H1 (cell line): ENCODE results near the gene PTH1R. TPM values are rescaled to one million over a fixed set of nuclear protein-coding genes. Genes with fewer than 3 reads are reported as not detected.

Experiments used
- CTCF ChIA-PET: fragments of 300-600 bp; sonication (Branson Sonifier 250); formaldehyde crosslinking; loops from one replicate; lab custom pipeline; 2021; ENCODE audit not compliant: partially characterized antibody; lab: Charles Lee
- POLR2A ChIA-PET: fragments of 300-600 bp; sonication (Branson Sonifier 250); formaldehyde crosslinking; loops from one replicate; lab custom pipeline; 2021; ENCODE audit warnings: inconsistent platforms; ENCODE audit not compliant: partially characterized antibody; lab: Charles Lee
- DNase-seq, 2 experiments: peaks; one replicate each; pipeline versions ENCODE4 v3.0.0 to v3.0.0-alpha.2; 2010 to 2022; ENCODE audit warnings: low spot score in 2 of 2, low read depth in 1 of 2, mixed read lengths in 1 of 2
- FAIRE-seq: peaks from 2 replicates; lab custom pipeline; 2011; peaks lifted over from hg19 to GRCh38; lab: Jason Lieb, UNC
- H2AFZ ChIP-seq: 2 replicates; pipeline ENCODE4 v1.8.1; 2012; ENCODE audit warnings: low read length, inconsistent platforms
- H2AK5ac ChIP-seq: 2 replicates; pipeline ENCODE4 v1.6.1; 2013; ENCODE audit warnings: low read depth, low read length
- H2BK120ac ChIP-seq: replicated peaks from 2 replicates; pipeline ENCODE3; 2013; ENCODE audit warnings: low read depth, low read length, inconsistent platforms
- H2BK12ac ChIP-seq: 2 replicates; pipeline ENCODE4 v1.6.1; 2013; ENCODE audit warnings: low read depth, low read length
- H2BK15ac ChIP-seq: 2 replicates; pipeline ENCODE4 v1.6.1; 2013; ENCODE audit warnings: low read length
- H2BK20ac ChIP-seq: 2 replicates; pipeline ENCODE4 v1.6.1; 2013; ENCODE audit warnings: low read length
- H2BK5ac ChIP-seq: 2 replicates; pipeline ENCODE4 v1.6.1; 2013; ENCODE audit warnings: low read depth, low read length
- H3K14ac ChIP-seq: 2 replicates; pipeline ENCODE4 v1.6.1; 2013; ENCODE audit warnings: inconsistent platforms; ENCODE audit not compliant: insufficient read length
- H3K18ac ChIP-seq: 2 replicates; pipeline ENCODE4 v1.6.1; 2013; ENCODE audit warnings: low read length; ENCODE audit errors: extremely low read depth
- H3K23ac ChIP-seq: 2 replicates; pipeline ENCODE4 v1.6.1; 2013; ENCODE audit warnings: inconsistent platforms; ENCODE audit not compliant: insufficient read length
- H3K23me2 ChIP-seq: 2 replicates; pipeline ENCODE4 v1.6.1; 2013; ENCODE audit warnings: low read depth, low read length
- H3K27ac ChIP-seq: 2 replicates; pipeline ENCODE4 v1.6.1; 2011; ENCODE audit warnings: low read depth, low read length, inconsistent platforms
- H3K27me3 ChIP-seq, 4 experiments: replicated peaks in 1 of 4; 1 replicate in 1 of 4; 2 replicates in 3 of 4; pipeline versions ENCODE4 v1.6.1 to v1.8.1; 2011 to 2013; ENCODE audit warnings: low read length in 3 of 4, mild to moderate bottlenecking in 3 of 4, inconsistent platforms in 2 of 4, mixed read lengths in 2 of 4, moderate library complexity in 1 of 4; ENCODE audit not compliant: control insufficient read depth in 3 of 4, insufficient read depth in 3 of 4; ENCODE audit errors: extremely low read depth in 1 of 4
- H3K36me3 ChIP-seq, 4 experiments: 2 replicates each; pipeline versions ENCODE4 v1.6.1 to v1.8.1; 2011 to 2013; ENCODE audit warnings: mild to moderate bottlenecking in 4 of 4, low read length in 3 of 4, moderate library complexity in 2 of 4, control low read depth in 1 of 4, inconsistent platforms in 1 of 4; ENCODE audit not compliant: insufficient read depth in 4 of 4, control insufficient read depth in 2 of 4
- H3K4ac ChIP-seq: replicated peaks from 2 replicates; pipeline ENCODE3; 2013; ENCODE audit warnings: low read length, low read depth, mixed read lengths, inconsistent platforms; ENCODE audit not compliant: insufficient read length
- H3K4me1 ChIP-seq, 4 experiments: replicated peaks in 1 of 4; 1 replicate in 1 of 4; 2 replicates in 3 of 4; pipeline versions ENCODE4 v1.6.1 to v1.8.1; 2011 to 2013; ENCODE audit warnings: low read length in 3 of 4, inconsistent platforms in 2 of 4, mixed read lengths in 1 of 4; ENCODE audit not compliant: insufficient read depth in 4 of 4, control insufficient read depth in 3 of 4
- H3K4me2 ChIP-seq, 2 experiments: 2 replicates each; pipeline versions ENCODE4 v1.6.1 to v1.8.1; 2011 to 2013; ENCODE audit warnings: low read depth in 2 of 2, low read length in 2 of 2, control low read depth in 1 of 2, inconsistent platforms in 1 of 2, mild to moderate bottlenecking in 1 of 2; ENCODE audit not compliant: insufficient read depth in 1 of 2
- H3K4me3 ChIP-seq, 4 experiments: fragments of 200-600, 300-600 bp in 1 of 4; sonication (generic), shearing (Covaris generic), sonication (Bioruptor Twin) in 1 of 4; 2 replicates each; pipeline versions ENCODE4 v1.5.1 to v1.8.1; 2011 to 2016; ENCODE audit warnings: low read length in 4 of 4, low read depth in 3 of 4, control low read depth in 2 of 4, inconsistent platforms in 2 of 4, mild to moderate bottlenecking in 2 of 4, mixed read lengths in 1 of 4, moderate library complexity in 1 of 4; ENCODE audit not compliant: insufficient read depth in 2 of 4; ENCODE audit errors: extremely low read depth in 1 of 4
- H3K56ac ChIP-seq: replicated peaks from 2 replicates; pipeline ENCODE3; 2013; ENCODE audit warnings: low read depth, mild to moderate bottlenecking, mixed read lengths, low read length, inconsistent platforms; ENCODE audit not compliant: insufficient read length
- H3K79me1 ChIP-seq: 2 replicates; pipeline ENCODE4 v1.6.1; 2013; ENCODE audit warnings: low read depth, low read length, control low read depth
- H3K79me2 ChIP-seq, 2 experiments: 2 replicates each; pipeline versions ENCODE4 v1.6.1 to v1.8.1; 2012 to 2013; ENCODE audit warnings: low read length in 2 of 2, mild to moderate bottlenecking in 2 of 2, inconsistent platforms in 1 of 2; ENCODE audit not compliant: insufficient read depth in 2 of 2, control insufficient read depth in 1 of 2
- H3K9ac ChIP-seq, 4 experiments: replicated peaks in 1 of 4; 1 replicate in 1 of 4; 2 replicates in 3 of 4; pipeline versions ENCODE4 v1.6.1 to v1.8.1; 2011 to 2013; ENCODE audit warnings: low read depth in 3 of 4, low read length in 3 of 4, control low read depth in 2 of 4, mild to moderate bottlenecking in 2 of 4, moderate library complexity in 2 of 4, inconsistent platforms in 1 of 4; ENCODE audit errors: extremely low read depth in 1 of 4
- H3K9me3 ChIP-seq, 2 experiments: 2 replicates each; pipeline versions ENCODE4 v1.6.1 to v1.8.1; 2012 to 2013; ENCODE audit warnings: mild to moderate bottlenecking in 2 of 2, moderate library complexity in 2 of 2, control low read depth in 1 of 2, inconsistent platforms in 1 of 2, low read depth in 1 of 2, low read length in 1 of 2, mixed read lengths in 1 of 2; ENCODE audit not compliant: insufficient read depth in 2 of 2
- H4K20me1 ChIP-seq, 2 experiments: replicated peaks in 1 of 2; 2 replicates each; pipeline versions ENCODE3 to v1.8.1; 2011 to 2013; ENCODE audit warnings: inconsistent platforms in 2 of 2, low read length in 2 of 2, mild to moderate bottlenecking in 1 of 2; ENCODE audit not compliant: insufficient read depth in 2 of 2, control insufficient read depth in 1 of 2
- H4K5ac ChIP-seq: 2 replicates; pipeline ENCODE4 v1.6.1; 2013; ENCODE audit warnings: low read length, low read depth, mixed read lengths, inconsistent platforms; ENCODE audit not compliant: insufficient read length
- H4K8ac ChIP-seq: 2 replicates; pipeline ENCODE4 v1.8.0; 2013; ENCODE audit warnings: mild to moderate bottlenecking, moderate library complexity, low read length, inconsistent platforms; ENCODE audit not compliant: insufficient read depth; ENCODE audit errors: extremely low read depth
- H4K91ac ChIP-seq: replicated peaks from 2 replicates; pipeline ENCODE3; 2013; ENCODE audit warnings: low read length, mixed read lengths, inconsistent platforms; ENCODE audit not compliant: insufficient read length
- CBX8 ChIP-seq: fragments of 300-800, 300-1000 bp; sonication (generic); IDR thresholded peaks from 2 replicates; pipeline ENCODE4 v1.7.1; 2016; ENCODE audit warnings: low read depth, low read length, borderline replicate concordance
- EP300 ChIP-seq, 2 experiments: IDR thresholded peaks; 1 replicate in 1 of 2; 2 replicates in 1 of 2; pipeline ENCODE4 v1.6.1; 2011 to 2012; ENCODE audit warnings: low read depth in 2 of 2, low read length in 2 of 2, mild to moderate bottlenecking in 2 of 2, borderline replicate concordance in 1 of 2, inconsistent platforms in 1 of 2, moderate library complexity in 1 of 2
- GTF2F1 ChIP-seq: IDR thresholded peaks from 2 replicates; pipeline ENCODE4 v1.6.1; 2012; ENCODE audit warnings: low read depth, low read length, improper control_type of control experiment, borderline replicate concordance
- HDAC6 ChIP-seq: IDR thresholded peaks from one replicate; pipeline ENCODE4 v1.7.1; 2012; ENCODE audit warnings: low read depth, mild to moderate bottlenecking, inconsistent platforms, low read length, moderate library complexity
- SP2 ChIP-seq: IDR thresholded peaks from 2 replicates; pipeline ENCODE4 v1.6.1; 2012; ENCODE audit warnings: mild to moderate bottlenecking, low read length, inconsistent platforms
- SP4 ChIP-seq: IDR thresholded peaks from 2 replicates; pipeline ENCODE4 v1.6.1; 2012; ENCODE audit warnings: low read length, inconsistent platforms
- TCF12 ChIP-seq: IDR thresholded peaks from 2 replicates; pipeline ENCODE4 v1.6.1; 2011; ENCODE audit warnings: low read depth, mild to moderate bottlenecking, low read length
- WGBS, 2 experiments: shearing (Covaris generic) in 1 of 2; methylation state at CpG; one replicate each; pipeline versions ENCODE4 v1.1.6 to v1.1.7; 2013 to 2015; ENCODE audit warnings: low lambda C conversion rate in 2 of 2, mixed read lengths in 2 of 2, inconsistent platforms in 1 of 2, low coverage in 1 of 2, missing lambda C conversion rate in 1 of 2; ENCODE audit not compliant: insufficient replicate concordance in 2 of 2, insufficient coverage in 1 of 2, insufficient read length in 1 of 2; ENCODE audit errors: extremely low coverage in 1 of 2, missing lambda C conversion rate in 1 of 2; 5-methylcytosine and 5-hydroxymethylcytosine counted together
- polyA plus RNA-seq, 7 experiments: library from polyadenylated mRNA; depleted of rRNA in 3 of 7; stranded (reverse) in 5 of 7; unstranded in 2 of 7; fragments of >200 nt in 5 of 7; fragments of 200-250 nt in 2 of 7; gene quantifications; 1 replicate in 5 of 7; 2 replicates in 1 of 7; 4 replicates in 1 of 7; pipeline versions ENCODE4 v1.2.1 to v1.2.3, GENCODE V29; 2011 to 2013; ENCODE audit warnings: missing spikeins in 2 of 7, mixed read lengths in 2 of 7
- total RNA-seq: library from RNA; stranded (reverse); fragmentation: NEBNext Ultra II Directional; extraction: Animal tissue kit (Norgen Biotek cat#: 25700); gene quantifications from 2 replicates; pipeline ENCODE4 v1.2.1, GENCODE V29; 2021
- TF ChIP-seq, protein P1 (sequence below): IDR thresholded peaks from 2 replicates; pipeline ENCODE4 v1.6.1; 2011; ENCODE audit warnings: low read length, improper control_type of control experiment
- TF ChIP-seq, protein P2 (sequence below), 3 experiments: IDR thresholded peaks; 1 replicate in 2 of 3; 2 replicates in 1 of 3; pipeline versions ENCODE4 v1.5.1 to v1.6.1; 2011; ENCODE audit warnings: low read length in 3 of 3, mild to moderate bottlenecking in 3 of 3, inconsistent platforms in 2 of 3, low read depth in 1 of 3, moderate library complexity in 1 of 3; ENCODE audit not compliant: insufficient read depth in 1 of 3; ENCODE audit errors: control extremely low read depth in 1 of 3

PTH1R gene
- total and polyA plus RNA-seq, 2 of the 8 experiments (the other 6 are each of a cell fraction or from before 2014, with no cell fraction given): 0.57 to 1.5 TPM

DNA sequence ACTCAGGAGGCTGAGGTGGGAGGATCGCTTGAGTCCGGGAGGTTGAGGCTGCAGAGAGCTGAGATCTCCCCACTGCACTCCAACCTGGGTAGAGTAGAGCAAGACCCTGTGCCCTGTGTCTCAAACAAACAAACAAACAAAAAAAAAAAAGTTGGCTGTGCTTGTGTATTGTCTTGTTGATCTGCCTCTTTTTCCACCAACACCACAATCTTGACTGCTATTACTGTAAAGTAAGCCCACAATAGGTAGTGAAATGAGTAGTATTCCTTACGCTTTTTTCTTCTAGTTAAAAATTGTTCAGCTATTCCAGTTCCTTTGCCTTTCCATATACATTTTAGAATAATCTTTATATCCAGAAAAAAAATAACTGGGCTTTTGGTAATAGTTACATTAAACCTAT lies 35.5 kb downstream of the PTH1R start:
- no peak overlapping the region for H3K27ac ChIP-seq
- H2BK5ac ChIP-seq: no peak overlapping the region
- no peak overlapping the region for H4K91ac ChIP-seq
- H2BK12ac ChIP-seq: no peak overlapping the region
- H3K4me2 ChIP-seq: no peak overlapping the region
- H4K20me1 ChIP-seq: peaks cover 0 to 2% of the 10 kb centered on the region in 2 experiments
- no peak overlapping the region for H3K9ac ChIP-seq
- no peak overlapping the region for H2BK15ac ChIP-seq
- H3K4me1 ChIP-seq: peaks cover 0 to 3% (median 1%) of the 10 kb centered on the region in 4 experiments; a peak in 2 of 7 replicates
- H3K56ac ChIP-seq: no peak overlapping the region
- H3K14ac ChIP-seq: no peak overlapping the region
- POLR2A ChIA-PET: interaction anchor here (1.2 to 1.9 kb wide), 4 partner anchors 9 to 210 kb away, joined by 3 to 4 read pairs (median 4); no protein-coding TSS in a partner anchor
- DNase-seq (no peak), FAIRE-seq (no peak)
- H3K4ac ChIP-seq: no peak overlapping the region
- no peak overlapping the region for H2BK120ac ChIP-seq
- H2AK5ac ChIP-seq: no peak overlapping the region
- H4K8ac ChIP-seq: no peak overlapping the region
- H3K23me2 ChIP-seq: no peaks in the 10 kb centered on the region; the same call in 1 of the 2 replicates
- H2AFZ ChIP-seq: no peak overlapping the region
- no peak overlapping the region for H3K4me3 ChIP-seq
- H4K5ac ChIP-seq: no peak overlapping the region
- no peaks in the 10 kb centered on the region; the same call in 1 of the 2 replicates for H3K79me1 ChIP-seq
- peaks cover 0 to 7% (median 2%) of the 10 kb centered on the region in 4 experiments; a peak in 3 of 8 replicates for H3K36me3 ChIP-seq
- H3K9me3 ChIP-seq: no peaks in the 10 kb centered on the region
- H2BK20ac ChIP-seq: no peak overlapping the region
- 74% methylated on average over 3 of the region's 3 CpGs; no CpG with 5 or more reads in 1 of the 2 experiments for WGBS, 2 experiments
- no peaks in the 10 kb centered on the region for H3K79me2 ChIP-seq
- CTCF ChIA-PET: interaction anchor here (0.8 to 4.2 kb wide), 10 partner anchors 10 to 199 kb away, joined by 3 to 28 read pairs (median 6); no protein-coding TSS in a partner anchor
- H3K23ac ChIP-seq: no peak overlapping the region
- H3K27me3 ChIP-seq: no peaks in the 10 kb centered on the region; a peak in 2 of 7 replicates
- no peak overlapping the region for H3K18ac ChIP-seq
- TF ChIP-seq, protein P1, sequence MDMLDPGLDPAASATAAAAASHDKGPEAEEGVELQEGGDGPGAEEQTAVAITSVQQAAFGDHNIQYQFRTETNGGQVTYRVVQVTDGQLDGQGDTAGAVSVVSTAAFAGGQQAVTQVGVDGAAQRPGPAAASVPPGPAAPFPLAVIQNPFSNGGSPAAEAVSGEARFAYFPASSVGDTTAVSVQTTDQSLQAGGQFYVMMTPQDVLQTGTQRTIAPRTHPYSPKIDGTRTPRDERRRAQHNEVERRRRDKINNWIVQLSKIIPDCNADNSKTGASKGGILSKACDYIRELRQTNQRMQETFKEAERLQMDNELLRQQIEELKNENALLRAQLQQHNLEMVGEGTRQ: no peak
- no peak for TF ChIP-seq SP4
- TF ChIP-seq HDAC6: no peak
- no peak for TF ChIP-seq CBX8
- TF ChIP-seq GTF2F1: no peak
- no peak for TF ChIP-seq TCF12
- TF ChIP-seq SP2: no peak
- TF ChIP-seq EP300 (IDR thresholded peaks at IDR 0.05; ENCODE audit: borderline replicate concordance in 1 of 2, low read depth in 2 of 2, low read length in 2 of 2): no peak
- TF ChIP-seq, protein P2, sequence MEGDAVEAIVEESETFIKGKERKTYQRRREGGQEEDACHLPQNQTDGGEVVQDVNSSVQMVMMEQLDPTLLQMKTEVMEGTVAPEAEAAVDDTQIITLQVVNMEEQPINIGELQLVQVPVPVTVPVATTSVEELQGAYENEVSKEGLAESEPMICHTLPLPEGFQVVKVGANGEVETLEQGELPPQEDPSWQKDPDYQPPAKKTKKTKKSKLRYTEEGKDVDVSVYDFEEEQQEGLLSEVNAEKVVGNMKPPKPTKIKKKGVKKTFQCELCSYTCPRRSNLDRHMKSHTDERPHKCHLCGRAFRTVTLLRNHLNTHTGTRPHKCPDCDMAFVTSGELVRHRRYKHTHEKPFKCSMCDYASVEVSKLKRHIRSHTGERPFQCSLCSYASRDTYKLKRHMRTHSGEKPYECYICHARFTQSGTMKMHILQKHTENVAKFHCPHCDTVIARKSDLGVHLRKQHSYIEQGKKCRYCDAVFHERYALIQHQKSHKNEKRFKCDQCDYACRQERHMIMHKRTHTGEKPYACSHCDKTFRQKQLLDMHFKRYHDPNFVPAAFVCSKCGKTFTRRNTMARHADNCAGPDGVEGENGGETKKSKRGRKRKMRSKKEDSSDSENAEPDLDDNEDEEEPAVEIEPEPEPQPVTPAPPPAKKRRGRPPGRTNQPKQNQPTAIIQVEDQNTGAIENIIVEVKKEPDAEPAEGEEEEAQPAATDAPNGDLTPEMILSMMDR (IDR thresholded peaks at IDR 0.05; ENCODE audit: control extremely low read depth in 1 of 3, insufficient read depth in 1 of 3, low read depth in 1 of 3, low read length in 3 of 3): no peak
